ENCODE data around the gene CCDC40. TPM values are rescaled to one million over a fixed set of nuclear protein-coding genes. Genes with fewer than 3 reads are reported as not detected.

Gene CCDC40
- total RNA-seq, 1 donor from 2014 or later, result 7.7 TPM

DNA sequence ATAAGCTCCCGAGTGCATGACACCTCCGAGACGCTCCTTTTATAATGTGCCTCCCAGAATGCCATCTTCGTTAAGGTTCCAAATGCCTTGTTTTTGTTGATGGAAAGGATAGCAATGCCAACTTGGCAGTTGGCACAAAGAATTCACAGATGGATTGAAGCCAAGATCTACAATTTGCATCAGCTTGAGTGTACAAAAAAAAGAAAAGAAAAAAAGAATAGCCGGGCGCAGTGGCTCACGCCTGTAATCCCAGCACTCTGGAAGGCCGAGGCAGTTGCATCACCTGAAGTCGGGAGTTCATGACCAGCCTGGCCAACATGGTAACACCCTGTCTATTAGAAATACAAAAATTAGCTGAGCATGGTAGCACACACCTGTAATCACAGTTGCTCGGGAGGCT is 8.4 kb upstream of the CCDC40 start:
- TF ChIP-seq, protein P1, sequence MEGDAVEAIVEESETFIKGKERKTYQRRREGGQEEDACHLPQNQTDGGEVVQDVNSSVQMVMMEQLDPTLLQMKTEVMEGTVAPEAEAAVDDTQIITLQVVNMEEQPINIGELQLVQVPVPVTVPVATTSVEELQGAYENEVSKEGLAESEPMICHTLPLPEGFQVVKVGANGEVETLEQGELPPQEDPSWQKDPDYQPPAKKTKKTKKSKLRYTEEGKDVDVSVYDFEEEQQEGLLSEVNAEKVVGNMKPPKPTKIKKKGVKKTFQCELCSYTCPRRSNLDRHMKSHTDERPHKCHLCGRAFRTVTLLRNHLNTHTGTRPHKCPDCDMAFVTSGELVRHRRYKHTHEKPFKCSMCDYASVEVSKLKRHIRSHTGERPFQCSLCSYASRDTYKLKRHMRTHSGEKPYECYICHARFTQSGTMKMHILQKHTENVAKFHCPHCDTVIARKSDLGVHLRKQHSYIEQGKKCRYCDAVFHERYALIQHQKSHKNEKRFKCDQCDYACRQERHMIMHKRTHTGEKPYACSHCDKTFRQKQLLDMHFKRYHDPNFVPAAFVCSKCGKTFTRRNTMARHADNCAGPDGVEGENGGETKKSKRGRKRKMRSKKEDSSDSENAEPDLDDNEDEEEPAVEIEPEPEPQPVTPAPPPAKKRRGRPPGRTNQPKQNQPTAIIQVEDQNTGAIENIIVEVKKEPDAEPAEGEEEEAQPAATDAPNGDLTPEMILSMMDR (IDR thresholded peaks at IDR 0.05; ENCODE audit: unreplicated experiment), result no peak

DNA sequence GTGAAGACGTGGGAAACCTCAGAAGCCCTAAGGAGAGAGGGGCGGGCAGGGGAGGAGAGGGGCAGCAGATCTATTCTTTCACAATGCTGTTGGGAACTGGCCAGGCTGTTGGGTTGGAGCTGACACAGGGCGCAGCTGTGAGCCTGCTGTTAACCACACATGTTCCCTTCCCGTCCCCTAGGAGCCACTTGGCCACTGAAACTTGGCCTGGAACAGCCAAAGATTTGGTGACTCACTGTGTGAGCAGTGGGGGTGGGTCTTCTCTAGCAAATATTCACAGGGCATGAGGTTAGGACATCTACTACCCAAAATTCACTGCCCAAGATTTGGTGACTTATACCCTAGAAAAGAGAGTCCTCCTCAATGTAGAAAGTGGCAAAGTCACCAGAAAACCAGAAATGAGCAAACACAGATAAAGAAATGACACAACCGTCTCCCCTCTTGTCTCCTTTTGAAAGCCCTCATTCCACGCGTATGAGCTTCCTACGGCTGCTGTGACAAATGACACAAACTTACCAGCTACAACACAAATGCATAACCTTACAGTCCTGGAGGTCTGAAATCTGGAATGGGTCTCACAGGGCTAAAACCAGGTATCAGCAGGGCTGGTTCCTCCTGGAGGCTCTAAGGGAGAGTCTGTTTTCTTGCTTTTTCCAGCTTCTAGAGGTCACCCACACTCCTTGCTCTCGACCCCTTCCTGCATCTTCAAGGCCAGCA is 7.0 kb upstream of the CCDC40 start:
- peaks cover 66% of the 10 kb centered on the region for H3K4me1 Mint-ChIP-seq (ENCODE audit: unreplicated experiment)
- DNase-seq (ENCODE audit: low spot score), result no peak
- H3K27ac Mint-ChIP-seq (ENCODE audit: unreplicated experiment), result peak overlapping the region; percentile 42
- no peaks in the 10 kb centered on the region for H3K9me3 Mint-ChIP-seq (ENCODE audit: unreplicated experiment)
- H3K36me3 Mint-ChIP-seq (ENCODE audit: low read depth, unreplicated experiment), result peaks cover 9% of the 10 kb centered on the region
- peaks cover 7% of the 10 kb centered on the region for H3K27me3 Mint-ChIP-seq (ENCODE audit: unreplicated experiment)
- H3K4me3 Mint-ChIP-seq (ENCODE audit: unreplicated experiment), result peak overlapping the region; percentile 57
- TF ChIP-seq, protein P1 (IDR thresholded peaks at IDR 0.05; ENCODE audit: unreplicated experiment), result no peak

More for the DNA sequence above, 8.4 kb upstream of the CCDC40 start:
- DNase-seq (ENCODE audit: low spot score), result no peak
- Mint-ChIP-seq H3K4me1 (ENCODE audit: unreplicated experiment) (peaks cover 52% of the 10 kb centered on the region), H3K27ac (ENCODE audit: unreplicated experiment) (no peak overlapping the region), H3K4me3 (ENCODE audit: unreplicated experiment) (no peak overlapping the region), H3K36me3 (ENCODE audit: low read depth, unreplicated experiment) (peaks cover 8% of the 10 kb centered on the region), H3K27me3 (ENCODE audit: unreplicated experiment) (peaks cover 7% of the 10 kb centered on the region), H3K9me3 (ENCODE audit: unreplicated experiment) (no peaks in the 10 kb centered on the region)

DNA sequence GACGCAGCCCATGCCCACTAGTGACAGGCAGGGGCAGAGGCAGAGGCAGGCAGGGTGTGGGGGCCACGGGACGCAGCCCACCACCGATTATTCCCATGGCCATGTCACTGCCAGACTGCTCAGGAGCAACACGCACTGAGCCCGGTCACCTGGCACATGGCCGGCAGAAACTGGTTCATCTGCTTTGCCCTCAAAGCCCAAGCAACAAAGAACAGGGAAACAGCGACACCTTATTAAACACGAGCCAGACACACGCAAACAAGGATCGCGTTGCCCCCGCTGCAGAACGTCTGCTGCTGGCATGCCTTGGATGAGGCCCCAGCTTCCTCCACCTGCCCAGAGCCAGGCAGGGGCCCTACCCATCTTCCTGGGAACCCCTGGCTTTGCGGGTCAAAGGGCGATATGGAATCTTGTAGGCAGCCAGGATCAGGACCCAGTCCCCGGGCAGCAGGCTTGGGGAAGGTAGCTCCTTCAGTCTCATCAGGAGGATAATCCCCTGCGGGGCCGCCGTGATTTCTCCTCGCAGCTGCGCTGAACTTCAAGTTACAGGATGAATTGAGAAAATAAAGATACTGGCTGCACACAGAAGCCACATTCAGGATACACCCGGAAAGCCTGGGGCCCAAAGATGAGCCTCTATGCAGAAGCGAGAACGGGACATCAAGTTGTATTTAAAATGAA is 5.6 kb upstream of the CCDC40 start:
- Mint-ChIP-seq H3K36me3 (ENCODE audit: low read depth, unreplicated experiment) (peaks cover 17% of the 10 kb centered on the region), H3K4me1 (ENCODE audit: unreplicated experiment) (peaks cover 72% of the 10 kb centered on the region), H3K27ac (ENCODE audit: unreplicated experiment) (no peak overlapping the region), H3K27me3 (ENCODE audit: unreplicated experiment) (peaks cover 15% of the 10 kb centered on the region), H3K4me3 (ENCODE audit: unreplicated experiment) (no peak overlapping the region), H3K9me3 (ENCODE audit: unreplicated experiment) (no peaks in the 10 kb centered on the region)
- no peak for DNase-seq (ENCODE audit: low spot score)
- TF ChIP-seq, protein P1 (IDR thresholded peaks at IDR 0.05; ENCODE audit: unreplicated experiment), result no peak

GRCh38 chr17:80031691-80032430 is 4.6 kb upstream of the CCDC40 start:
- DNase-seq (ENCODE audit: low spot score), result no peak
- Mint-ChIP-seq H3K27ac (ENCODE audit: unreplicated experiment) (peak overlapping the region; percentile 65), H3K4me1 (ENCODE audit: unreplicated experiment) (peaks cover 62% of the 10 kb centered on the region), H3K9me3 (ENCODE audit: unreplicated experiment) (no peaks in the 10 kb centered on the region), H3K4me3 (ENCODE audit: unreplicated experiment) (peak overlapping the region; percentile 14), H3K36me3 (ENCODE audit: low read depth, unreplicated experiment) (peaks cover 17% of the 10 kb centered on the region), H3K27me3 (ENCODE audit: unreplicated experiment) (peaks cover 13% of the 10 kb centered on the region)
- TF ChIP-seq, protein P1 (IDR thresholded peaks at IDR 0.05; ENCODE audit: unreplicated experiment), result no peak
